Measurements from ENCODE around the gene SIK1.
"Not testable (repeated sequence)": the region's sequence is repeated elsewhere in the genome, so short reads cannot be mapped to it uniquely, and the experiment has no call there.

The SIK1 gene

GRCh38 chr21:43426404-43427241, at the start of gene SIK1:
SIK1 (minus strand) TSS chr21:43427131; CDS start chr21:43426178, 953 bp downstream.
- H3K36me3 Mint-ChIP-seq, H3K4me3 Mint-ChIP-seq, H3K4me1 Mint-ChIP-seq, H3K9me3 Mint-ChIP-seq, H3K27ac Mint-ChIP-seq: not testable (repeated sequence)
- DNase-seq (ENCODE audit: low spot score in 2 of 2): peak in 1 of 2 donors; percentile 23
- peak; percentile 5 for ATAC-seq

DNA sequence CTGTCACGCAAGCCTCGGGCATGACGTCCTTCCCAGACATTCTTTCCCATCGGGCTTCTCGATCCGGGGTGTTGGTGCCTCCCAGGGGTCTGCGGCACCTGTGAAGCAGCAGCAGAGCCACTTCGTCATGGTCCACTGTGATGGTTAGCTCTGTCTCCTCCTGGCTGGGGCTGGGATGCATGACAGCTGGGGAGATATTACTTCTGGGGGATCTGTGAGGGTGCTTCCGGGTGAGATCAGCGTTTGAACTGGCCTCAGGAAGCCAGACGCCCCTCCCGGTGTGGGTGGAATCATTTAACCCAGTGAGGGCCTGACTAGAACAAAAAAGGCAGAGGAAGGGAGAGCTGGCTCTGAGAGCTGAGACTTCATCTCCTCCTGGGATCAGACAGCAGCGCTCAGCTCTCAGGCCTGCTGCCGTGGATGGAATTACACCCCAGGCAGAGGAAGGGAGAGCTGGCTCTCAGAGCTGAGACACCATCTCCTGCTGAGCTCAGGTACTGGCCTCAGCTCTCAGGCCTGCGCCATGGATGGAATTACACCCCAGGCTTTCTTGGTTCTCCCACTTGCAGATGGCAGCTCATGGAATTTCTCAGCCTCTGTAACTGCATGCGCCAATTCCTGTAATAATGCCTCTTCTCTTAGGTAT, 44.8 kb upstream of the SIK1 start:
- peaks cover 11% of the 10 kb centered on the region for H3K36me3 Mint-ChIP-seq
- not testable (repeated sequence) for ATAC-seq; H3K4me3 Mint-ChIP-seq; DNase-seq (ENCODE audit: low spot score in 2 of 2); H3K9me3 Mint-ChIP-seq; H3K4me1 Mint-ChIP-seq; H3K27ac Mint-ChIP-seq

DNA sequence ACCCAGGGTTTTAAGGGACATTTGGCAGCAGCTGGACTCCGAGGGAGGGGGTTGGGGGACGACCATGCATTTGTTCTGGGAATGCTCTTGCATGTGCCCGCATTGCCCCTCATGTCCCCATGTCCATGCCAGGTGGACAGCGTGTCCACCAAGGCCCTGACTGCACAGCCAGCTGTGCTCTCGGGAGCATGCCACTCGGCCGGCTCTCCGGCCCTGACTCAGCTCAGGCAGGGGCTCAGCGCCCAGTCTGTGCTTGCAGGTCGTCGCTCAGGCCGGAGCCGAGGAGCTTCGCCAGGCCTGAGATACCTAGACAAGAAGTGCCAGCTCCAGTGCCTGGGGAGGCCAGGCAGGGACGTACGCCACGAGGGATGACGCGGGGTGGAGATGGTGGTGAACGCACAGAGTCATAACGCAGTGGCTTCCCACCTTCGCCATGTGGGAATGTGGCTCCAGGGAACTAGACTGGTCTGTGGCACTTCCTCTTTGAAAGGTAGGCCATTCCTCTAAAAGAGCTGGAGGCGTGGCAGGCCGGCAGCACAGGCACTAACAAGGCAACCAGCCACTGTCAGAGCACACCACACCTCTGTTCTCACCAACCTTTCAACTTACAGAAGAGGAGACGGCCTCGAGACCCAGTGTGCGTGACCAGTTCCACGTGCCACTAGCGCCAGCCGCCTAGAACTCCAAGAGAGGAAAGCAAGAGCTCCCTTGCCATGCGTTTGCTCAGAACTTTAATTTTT, 43.0 kb upstream of the SIK1 start:
- H3K36me3 Mint-ChIP-seq: peaks cover 11% of the 10 kb centered on the region
- DNase-seq (ENCODE audit: low spot score in 2 of 2); H3K9me3 Mint-ChIP-seq; ATAC-seq; H3K27ac Mint-ChIP-seq; H3K4me3 Mint-ChIP-seq; H3K4me1 Mint-ChIP-seq: not testable (repeated sequence)

- Mint-ChIP-seq H3K9me3 (no peaks in the 10 kb centered on the region), H3K4me1 (peaks cover 6% of the 10 kb centered on the region), H3K4me3 (no peak overlapping the region), H3K27ac (peak overlapping the region; percentile 85), H3K36me3 (peaks cover 11% of the 10 kb centered on the region)
- ATAC-seq (no peak), DNase-seq (ENCODE audit: low spot score in 2 of 2) (peak; percentile 2 to 40)
Measured at GRCh38 chr21:43467785-43468184, 40.9 kb upstream of the SIK1 start.

GRCh38 chr21:43465159-43465558, 38.2 kb upstream of the SIK1 start:
- H3K4me3 Mint-ChIP-seq; H3K9me3 Mint-ChIP-seq; DNase-seq (ENCODE audit: low spot score in 2 of 2); H3K4me1 Mint-ChIP-seq; H3K27ac Mint-ChIP-seq; ATAC-seq: not testable (repeated sequence)
- peaks cover 11% of the 10 kb centered on the region for H3K36me3 Mint-ChIP-seq

DNA sequence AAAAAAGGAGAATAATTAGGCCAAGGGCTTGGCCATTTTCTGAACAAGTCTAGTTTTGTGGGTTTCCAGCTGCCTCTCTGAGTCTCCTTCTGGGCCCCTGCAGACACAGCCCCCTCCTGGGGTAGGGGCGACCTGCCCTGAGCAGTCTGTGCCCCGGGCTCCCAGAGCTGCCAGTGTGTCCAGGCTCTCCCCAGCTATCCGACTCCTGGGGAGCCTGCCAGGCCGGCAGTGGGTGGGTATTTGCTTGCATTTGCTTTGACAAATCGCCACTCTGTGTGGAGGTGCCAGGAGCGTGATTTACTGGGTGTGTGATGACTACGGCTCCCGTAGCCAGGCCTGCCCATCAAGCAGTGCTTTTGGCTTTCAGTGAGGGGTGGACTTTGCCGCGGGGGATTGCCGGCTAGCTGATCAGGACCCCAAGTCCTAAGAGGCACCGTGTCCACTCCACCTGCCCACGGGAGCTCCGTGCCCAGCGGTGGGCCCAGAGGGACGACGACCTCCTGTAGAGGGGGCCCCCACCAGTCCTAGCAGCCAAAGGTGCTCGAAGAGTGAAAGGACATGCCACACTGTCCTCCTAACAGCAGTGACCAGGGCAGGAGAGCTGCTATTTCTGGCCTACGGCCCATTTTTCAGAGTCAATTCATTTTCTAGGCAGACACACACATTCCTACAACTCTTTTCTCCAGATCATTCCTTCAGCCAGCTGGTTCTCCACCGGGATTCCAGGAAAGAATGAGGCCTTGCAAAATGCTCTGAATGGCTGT, 36.7 kb upstream of the SIK1 start:
- H3K4me3 Mint-ChIP-seq, H3K4me1 Mint-ChIP-seq, H3K27ac Mint-ChIP-seq, H3K9me3 Mint-ChIP-seq, ATAC-seq: not testable (repeated sequence)
- peaks cover 11% of the 10 kb centered on the region for H3K36me3 Mint-ChIP-seq
- peak in 1 of 2 donors; percentile 7 for DNase-seq (ENCODE audit: low spot score in 2 of 2)

GRCh38 chr21:43462932-43463331, 36.0 kb upstream of the SIK1 start:
- not testable (repeated sequence) for H3K9me3 Mint-ChIP-seq; DNase-seq (ENCODE audit: low spot score in 2 of 2); H3K36me3 Mint-ChIP-seq; H3K27ac Mint-ChIP-seq; H3K4me1 Mint-ChIP-seq; ATAC-seq; H3K4me3 Mint-ChIP-seq

DNA sequence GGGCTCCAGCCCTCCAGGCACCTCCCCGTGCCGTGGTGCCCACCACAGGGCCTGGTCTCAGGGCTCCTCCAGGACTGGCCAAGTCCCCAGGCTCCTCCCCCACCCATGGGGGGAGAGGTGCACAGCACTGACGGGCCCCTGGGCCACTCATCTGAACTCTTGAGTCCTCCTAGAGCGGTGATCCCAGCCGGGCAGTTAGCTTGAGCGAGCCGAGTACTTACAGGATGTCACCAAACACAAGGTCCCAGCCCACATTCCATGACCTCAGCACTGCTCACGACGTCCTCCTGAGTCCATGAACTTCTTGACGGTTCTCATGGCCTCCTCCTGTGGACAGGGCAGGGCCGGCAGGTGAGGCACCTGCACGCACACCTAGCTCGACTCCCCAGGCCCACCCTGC, 33.5 kb upstream of the SIK1 start:
- not testable (repeated sequence) for H3K4me3 Mint-ChIP-seq; ATAC-seq; H3K27ac Mint-ChIP-seq; H3K9me3 Mint-ChIP-seq; H3K4me1 Mint-ChIP-seq; DNase-seq (ENCODE audit: low spot score in 2 of 2); H3K36me3 Mint-ChIP-seq

DNA sequence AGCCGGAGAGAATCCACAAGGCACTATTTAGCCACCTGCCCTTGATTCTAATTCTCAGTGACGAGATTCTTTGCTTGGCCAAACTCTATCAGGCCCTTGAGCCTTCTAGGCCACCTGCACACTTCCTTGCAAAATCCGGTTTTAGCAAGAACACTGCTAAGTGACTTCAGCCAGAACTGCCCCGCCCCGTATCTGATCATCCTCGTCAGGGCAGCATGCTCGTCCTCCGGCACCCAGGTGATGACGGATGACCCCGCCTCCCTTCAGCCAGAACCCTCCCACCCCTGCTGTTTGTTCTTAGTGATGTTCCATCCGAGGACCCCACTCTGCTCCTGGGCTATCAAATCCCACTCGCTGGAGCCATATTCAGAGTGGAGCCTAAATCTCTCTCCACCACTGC, 32.1 kb upstream of the SIK1 start:
- not testable (repeated sequence) for H3K4me1 Mint-ChIP-seq; DNase-seq (ENCODE audit: low spot score in 2 of 2); H3K9me3 Mint-ChIP-seq; H3K36me3 Mint-ChIP-seq; H3K4me3 Mint-ChIP-seq; ATAC-seq; H3K27ac Mint-ChIP-seq

DNA sequence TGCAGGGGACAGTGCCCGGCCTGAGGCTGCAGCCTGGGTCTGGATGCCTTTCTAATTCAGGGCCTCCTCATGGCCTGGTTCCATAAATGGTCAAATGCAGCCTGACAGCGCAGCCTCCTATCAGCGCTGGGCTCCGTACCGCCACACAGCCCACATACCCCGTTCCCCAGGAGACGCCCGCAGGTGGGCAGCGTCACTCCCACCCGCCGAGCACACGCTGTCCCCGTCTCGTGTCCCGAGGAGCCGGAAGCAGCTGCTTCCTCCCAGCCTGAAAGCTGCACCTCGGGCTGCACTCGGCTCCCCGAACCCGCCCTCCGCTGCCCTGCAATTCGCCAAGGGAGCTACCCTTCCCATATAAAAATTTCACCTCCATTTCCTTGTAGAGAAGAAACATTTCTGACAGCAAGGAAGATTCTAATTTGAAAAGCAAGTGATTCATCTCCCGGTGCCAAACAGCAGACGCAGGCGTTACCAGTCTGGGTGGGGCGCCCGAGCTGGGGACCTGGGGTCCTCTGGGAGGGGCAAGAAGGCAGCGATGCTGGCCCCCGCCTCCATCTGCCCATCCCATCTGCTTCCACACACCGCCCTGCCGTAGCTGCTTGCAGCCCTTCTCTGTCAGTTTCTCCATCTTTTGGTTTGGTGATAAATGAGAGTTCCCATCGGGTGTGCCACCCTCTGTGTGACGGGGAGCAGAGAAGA, 29.8 kb upstream of the SIK1 start:
- not testable (repeated sequence) for DNase-seq (ENCODE audit: low spot score in 2 of 2); H3K4me3 Mint-ChIP-seq; H3K27ac Mint-ChIP-seq; H3K36me3 Mint-ChIP-seq; H3K4me1 Mint-ChIP-seq; H3K9me3 Mint-ChIP-seq
- peak; percentile 58 for ATAC-seq

DNA sequence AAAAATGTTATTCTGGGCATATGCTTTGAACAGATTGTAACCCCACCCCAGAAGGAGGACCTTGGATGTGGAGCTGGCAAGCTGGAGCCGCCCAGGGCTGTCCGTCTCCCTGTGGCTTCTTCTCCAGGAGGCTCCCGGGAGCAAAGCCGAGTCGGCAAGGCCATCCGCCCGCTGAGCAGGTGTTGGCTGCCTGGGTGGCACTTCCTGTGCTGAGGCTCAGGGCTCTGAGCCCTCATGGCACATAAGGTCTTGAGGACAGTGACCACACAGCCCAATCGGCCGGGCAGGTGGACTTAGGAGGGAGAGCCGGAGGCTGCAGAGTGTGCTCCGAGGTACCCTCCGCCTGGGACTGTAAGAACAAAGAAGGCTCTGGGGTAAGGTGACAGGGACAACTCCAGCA, 28.8 kb upstream of the SIK1 start:
- ATAC-seq; H3K4me1 Mint-ChIP-seq; H3K27ac Mint-ChIP-seq; H3K9me3 Mint-ChIP-seq; H3K4me3 Mint-ChIP-seq; H3K36me3 Mint-ChIP-seq; DNase-seq (ENCODE audit: low spot score in 2 of 2): not testable (repeated sequence)

GRCh38 chr21:43454176-43454575, 27.2 kb upstream of the SIK1 start:
- not testable (repeated sequence) for H3K4me1 Mint-ChIP-seq; H3K36me3 Mint-ChIP-seq; DNase-seq (ENCODE audit: low spot score in 2 of 2); H3K9me3 Mint-ChIP-seq; H3K4me3 Mint-ChIP-seq; H3K27ac Mint-ChIP-seq
- ATAC-seq: peak; percentile 35

- not testable (repeated sequence) for H3K36me3 Mint-ChIP-seq; H3K4me1 Mint-ChIP-seq; H3K27ac Mint-ChIP-seq; H3K4me3 Mint-ChIP-seq; H3K9me3 Mint-ChIP-seq; DNase-seq (ENCODE audit: low spot score in 2 of 2); ATAC-seq
Measured at GRCh38 chr21:43451850-43452249, 24.9 kb upstream of the SIK1 start.

DNA sequence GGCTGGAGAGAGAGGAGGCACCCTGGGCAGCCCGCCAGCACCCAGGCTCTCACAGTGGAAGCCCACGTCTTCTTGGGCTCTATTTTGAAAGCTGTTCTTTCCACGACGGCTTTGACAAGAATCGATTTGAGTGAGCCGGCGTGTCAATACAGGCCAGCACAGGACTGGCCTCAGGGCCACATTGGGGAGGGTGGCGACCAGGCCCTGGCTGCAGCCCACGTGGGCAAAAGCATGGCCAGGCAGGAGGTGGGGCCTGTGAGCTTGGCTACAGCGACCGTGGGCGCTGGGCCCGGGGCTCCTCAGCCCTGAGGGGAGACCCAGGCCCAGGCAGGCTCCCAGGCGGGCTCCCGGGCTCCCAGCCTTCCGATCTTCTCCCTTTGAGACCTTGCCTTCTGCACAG, 23.4 kb upstream of the SIK1 start:
- not testable (repeated sequence) for ATAC-seq; H3K4me3 Mint-ChIP-seq; H3K27ac Mint-ChIP-seq; H3K4me1 Mint-ChIP-seq; DNase-seq (ENCODE audit: low spot score in 2 of 2); H3K9me3 Mint-ChIP-seq; H3K36me3 Mint-ChIP-seq
